SU-DHL-6 (cell line): Measurements from ENCODE around the gene AKAP6.

Source experiments
- H2AFZ ChIP-seq: fragments of 200-600 bp; sonication (generic); 2 replicates; pipeline ENCODE4 v1.6.1; 2014; ENCODE audit warnings: low read depth, mild to moderate bottlenecking, moderate library complexity, mixed read lengths, antibody characterized with exemption, low read length; ENCODE audit not compliant: severe bottlenecking
- H3F3A ChIP-seq: fragments of 200-600 bp; shearing (Covaris generic); 2 replicates; pipeline ENCODE4 v1.6.0; 2016; ENCODE audit warnings: antibody characterized with exemption, mild to moderate bottlenecking; ENCODE audit not compliant: insufficient read depth
- H3K27ac ChIP-seq: fragments of 200-600 bp; sonication (generic); 2 replicates; pipeline ENCODE4 v1.5.1; 2016; ENCODE audit warnings: low read depth, mild to moderate bottlenecking, low read length, moderate library complexity, mixed read lengths
- H3K27me3 ChIP-seq: fragments of 200-600 bp; sonication (generic), shearing (Covaris generic); 2 replicates; pipeline ENCODE4 v1.6.0; 2014; ENCODE audit warnings: mild to moderate bottlenecking, low read length
- H3K36me3 ChIP-seq: fragments of 200-600 bp; sonication (generic); 2 replicates; pipeline ENCODE4 v1.6.1; 2014; ENCODE audit warnings: mild to moderate bottlenecking, low read length, mixed read lengths
- H3K4me2 ChIP-seq: fragments of 300-600, 200-600 bp; shearing (Covaris generic), sonication (generic); 2 replicates; pipeline ENCODE4 v1.6.0; 2014; ENCODE audit warnings: low read length, low read depth, mild to moderate bottlenecking; ENCODE audit not compliant: poor library complexity, severe bottlenecking
- H3K4me3 ChIP-seq: fragments of 200-600 bp; sonication (generic); 2 replicates; pipeline ENCODE4 v1.5.1; 2014; ENCODE audit warnings: antibody characterized with exemption, low read length, mild to moderate bottlenecking, mixed read lengths; ENCODE audit not compliant: insufficient read depth, poor library complexity, severe bottlenecking
- H3K79me2 ChIP-seq: fragments of 200-600 bp; sonication (generic); 2 replicates; pipeline ENCODE4 v1.6.1; 2014; ENCODE audit warnings: mild to moderate bottlenecking, low read length, moderate library complexity; ENCODE audit not compliant: insufficient read depth
- H3K9ac ChIP-seq: fragments of 200-600 bp; sonication (generic); 2 replicates; pipeline ENCODE4 v1.7.0; 2014; ENCODE audit warnings: mild to moderate bottlenecking, low read length
- H3K9me2 ChIP-seq: fragments of 200-600 bp; sonication (generic); replicated peaks from 2 replicates; pipeline ENCODE4 v1.6.1; 2014; ENCODE audit warnings: low read length; ENCODE audit not compliant: insufficient read depth
- H3K9me3 ChIP-seq: fragments of 200-600 bp; sonication (generic); 2 replicates; pipeline ENCODE4 v1.6.1; 2014; ENCODE audit warnings: low read length, mixed read lengths; ENCODE audit not compliant: insufficient read depth
- H4K20me1 ChIP-seq: fragments of 200-600 bp; sonication (generic); 2 replicates; pipeline ENCODE4 v1.6.1; 2014; ENCODE audit warnings: low read depth, mild to moderate bottlenecking, antibody characterized with exemption, low read length, moderate library complexity, mixed read lengths
- EZH2phosphoT487 ChIP-seq: fragments of 200-600 bp; sonication (generic), shearing (Covaris generic); conservative IDR thresholded peaks from 2 replicates; pipeline ENCODE4 v1.6.1; 2018; ENCODE audit warnings: mild to moderate bottlenecking, antibody characterized with exemption, low read length, moderate library complexity, mixed read lengths
- TF ChIP-seq, protein P1 (sequence below): fragments of 200-600 bp; sonication (generic); IDR thresholded peaks from one replicate; pipeline ENCODE4 v1.5.1; 2017; ENCODE audit warnings: antibody characterized with exemption, mild to moderate bottlenecking, low read length, moderate library complexity; ENCODE audit not compliant: insufficient read depth, poor library complexity, severe bottlenecking

AKAP6 gene

DNA sequence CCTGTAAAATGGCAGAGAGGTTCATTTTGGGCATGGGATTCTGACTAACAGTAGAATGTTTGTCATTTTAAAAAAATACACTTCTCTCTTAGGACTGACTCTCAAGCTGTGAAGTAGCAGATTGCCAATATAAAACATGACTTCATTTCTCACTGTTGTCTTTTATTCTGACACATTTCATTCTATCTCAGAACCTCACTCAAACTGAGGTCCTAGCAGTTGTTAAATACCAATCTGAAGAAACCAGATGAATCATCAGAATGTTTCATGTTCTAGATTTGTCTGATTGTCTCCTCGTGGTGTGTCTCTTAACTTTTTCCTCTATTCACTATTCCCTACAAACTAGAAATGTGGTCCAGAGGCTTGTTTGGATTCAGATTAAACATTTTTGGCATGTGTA is 333.1 kb downstream of the AKAP6 start:
- no peaks in the 10 kb centered on the region for H3K9me2 ChIP-seq
- H3K9me3 ChIP-seq: no peaks in the 10 kb centered on the region
- H3K79me2 ChIP-seq: no peaks in the 10 kb centered on the region
- H2AFZ ChIP-seq: no peak overlapping the region
- TF ChIP-seq, protein P1, sequence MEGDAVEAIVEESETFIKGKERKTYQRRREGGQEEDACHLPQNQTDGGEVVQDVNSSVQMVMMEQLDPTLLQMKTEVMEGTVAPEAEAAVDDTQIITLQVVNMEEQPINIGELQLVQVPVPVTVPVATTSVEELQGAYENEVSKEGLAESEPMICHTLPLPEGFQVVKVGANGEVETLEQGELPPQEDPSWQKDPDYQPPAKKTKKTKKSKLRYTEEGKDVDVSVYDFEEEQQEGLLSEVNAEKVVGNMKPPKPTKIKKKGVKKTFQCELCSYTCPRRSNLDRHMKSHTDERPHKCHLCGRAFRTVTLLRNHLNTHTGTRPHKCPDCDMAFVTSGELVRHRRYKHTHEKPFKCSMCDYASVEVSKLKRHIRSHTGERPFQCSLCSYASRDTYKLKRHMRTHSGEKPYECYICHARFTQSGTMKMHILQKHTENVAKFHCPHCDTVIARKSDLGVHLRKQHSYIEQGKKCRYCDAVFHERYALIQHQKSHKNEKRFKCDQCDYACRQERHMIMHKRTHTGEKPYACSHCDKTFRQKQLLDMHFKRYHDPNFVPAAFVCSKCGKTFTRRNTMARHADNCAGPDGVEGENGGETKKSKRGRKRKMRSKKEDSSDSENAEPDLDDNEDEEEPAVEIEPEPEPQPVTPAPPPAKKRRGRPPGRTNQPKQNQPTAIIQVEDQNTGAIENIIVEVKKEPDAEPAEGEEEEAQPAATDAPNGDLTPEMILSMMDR: no peak
- TF ChIP-seq EZH2phosphoT487: no peak
- H3K36me3 ChIP-seq: no peaks in the 10 kb centered on the region
- H3K4me2 ChIP-seq: no peak overlapping the region
- no peak overlapping the region for H3K9ac ChIP-seq
- H3K27ac ChIP-seq: no peak overlapping the region
- H4K20me1 ChIP-seq: no peaks in the 10 kb centered on the region
- H3F3A ChIP-seq: no peaks in the 10 kb centered on the region
- H3K27me3 ChIP-seq: no peaks in the 10 kb centered on the region
- H3K4me3 ChIP-seq: no peak overlapping the region

GRCh38 chr14:32666308-32666707 is 337.2 kb downstream of the AKAP6 start:
- H3F3A ChIP-seq: no peaks in the 10 kb centered on the region
- H3K79me2 ChIP-seq: no peaks in the 10 kb centered on the region
- no peaks in the 10 kb centered on the region for H3K9me2 ChIP-seq
- no peaks in the 10 kb centered on the region for H3K9me3 ChIP-seq
- no peaks in the 10 kb centered on the region for H4K20me1 ChIP-seq
- H3K4me3 ChIP-seq: no peak overlapping the region
- no peak overlapping the region for H3K4me2 ChIP-seq
- TF ChIP-seq, protein P1: no peak
- no peak for TF ChIP-seq EZH2phosphoT487
- no peaks in the 10 kb centered on the region for H3K36me3 ChIP-seq
- no peak overlapping the region for H3K27ac ChIP-seq
- no peak overlapping the region for H2AFZ ChIP-seq
- no peak overlapping the region for H3K9ac ChIP-seq
- no peaks in the 10 kb centered on the region for H3K27me3 ChIP-seq

DNA sequence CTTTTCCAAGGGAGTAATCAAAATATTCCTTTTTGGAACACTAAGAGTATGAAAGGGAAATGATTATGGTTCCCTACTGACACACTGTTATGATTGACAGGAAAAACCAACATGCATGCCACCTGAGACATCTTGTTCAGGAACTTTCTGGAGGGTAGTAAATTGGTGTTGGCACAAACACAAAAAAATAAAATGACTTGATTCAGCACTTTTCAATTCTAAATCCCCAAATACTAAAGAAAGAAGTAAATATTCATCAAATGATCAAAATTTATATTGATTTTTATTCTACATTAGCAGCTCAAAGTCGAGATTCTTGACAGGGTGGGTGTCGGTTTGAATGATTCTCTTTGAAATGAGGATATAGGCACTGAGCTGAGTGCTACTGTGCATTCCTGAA is 338.2 kb downstream of the AKAP6 start:
- H3K27me3 ChIP-seq: no peaks in the 10 kb centered on the region
- H3K27ac ChIP-seq: no peak overlapping the region
- no peaks in the 10 kb centered on the region for H3K79me2 ChIP-seq
- H3K36me3 ChIP-seq: no peaks in the 10 kb centered on the region
- no peak overlapping the region for H3K9ac ChIP-seq
- H3K4me3 ChIP-seq: no peak overlapping the region
- no peaks in the 10 kb centered on the region for H3K9me3 ChIP-seq
- H4K20me1 ChIP-seq: no peaks in the 10 kb centered on the region
- H3F3A ChIP-seq: no peaks in the 10 kb centered on the region
- H3K4me2 ChIP-seq: no peak overlapping the region
- TF ChIP-seq, protein P1: no peak
- no peak for TF ChIP-seq EZH2phosphoT487
- H3K9me2 ChIP-seq: no peaks in the 10 kb centered on the region
- H2AFZ ChIP-seq: no peak overlapping the region
